Mammary epithelial cell (primary cell): ENCODE data around the gene PIK3IP1.

Source experiments
- EZH2 ChIP-seq: IDR thresholded peaks from 2 replicates; pipeline ENCODE4 v1.6.1; 2012; ENCODE audit warnings: low read length, inconsistent platforms, borderline replicate concordance
- TF ChIP-seq, protein P1 (sequence below), 2 donors: IDR thresholded peaks in 1 of 2; conservative IDR thresholded peaks in 1 of 2; 2 replicates each; pipeline ENCODE4 v1.5.1; 2011 to 2012; ENCODE audit warnings: inconsistent platforms in 2 of 2, low read length in 2 of 2, mild to moderate bottlenecking in 2 of 2, control low read depth in 1 of 2, low read depth in 1 of 2; ENCODE audit not compliant: insufficient read depth in 1 of 2; ENCODE audit errors: extremely low read depth in 1 of 2

DNA sequence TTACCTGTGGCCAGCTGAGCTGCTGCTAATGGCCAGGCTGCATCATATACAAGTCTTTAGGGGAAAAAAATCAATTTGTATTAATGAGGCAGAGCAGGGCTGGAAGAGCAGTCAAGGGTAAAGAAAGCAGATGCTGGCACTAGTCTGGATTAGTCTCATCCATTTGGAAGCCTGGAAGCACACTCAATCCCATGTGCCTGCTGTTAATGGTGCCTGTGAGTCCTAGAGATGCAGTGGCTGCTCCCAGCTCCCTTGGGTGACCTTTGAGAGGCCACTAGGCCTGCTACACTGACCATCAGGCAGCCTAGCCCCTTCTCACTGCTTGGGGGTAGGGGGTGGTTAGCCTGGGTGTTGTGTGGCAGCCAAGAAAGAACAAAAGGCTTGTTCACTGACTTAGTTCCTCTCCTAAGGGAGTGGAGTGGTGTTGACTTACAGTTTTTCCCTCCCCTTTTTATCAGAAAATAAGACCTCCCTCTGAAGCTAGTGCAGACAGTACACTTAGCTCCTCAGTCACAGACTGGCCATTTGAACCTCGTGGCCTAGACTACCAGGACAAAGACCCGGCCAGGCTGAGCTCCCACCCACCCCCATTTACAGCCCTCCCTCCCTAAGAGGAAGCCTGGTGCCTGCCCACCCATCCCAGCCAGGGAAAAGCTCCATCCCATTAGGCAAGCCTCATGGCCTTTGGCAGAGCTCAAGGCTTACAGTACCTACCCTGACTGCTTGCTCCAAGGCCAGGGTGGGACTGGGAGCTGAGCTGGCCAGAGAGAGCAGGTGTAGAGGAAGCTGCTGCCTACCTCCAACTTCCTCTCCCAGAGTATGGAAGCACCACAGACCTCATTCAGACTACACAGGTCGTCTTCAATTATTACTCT lies 7.8 kb downstream of the PIK3IP1 start:
- TF ChIP-seq, protein P1, sequence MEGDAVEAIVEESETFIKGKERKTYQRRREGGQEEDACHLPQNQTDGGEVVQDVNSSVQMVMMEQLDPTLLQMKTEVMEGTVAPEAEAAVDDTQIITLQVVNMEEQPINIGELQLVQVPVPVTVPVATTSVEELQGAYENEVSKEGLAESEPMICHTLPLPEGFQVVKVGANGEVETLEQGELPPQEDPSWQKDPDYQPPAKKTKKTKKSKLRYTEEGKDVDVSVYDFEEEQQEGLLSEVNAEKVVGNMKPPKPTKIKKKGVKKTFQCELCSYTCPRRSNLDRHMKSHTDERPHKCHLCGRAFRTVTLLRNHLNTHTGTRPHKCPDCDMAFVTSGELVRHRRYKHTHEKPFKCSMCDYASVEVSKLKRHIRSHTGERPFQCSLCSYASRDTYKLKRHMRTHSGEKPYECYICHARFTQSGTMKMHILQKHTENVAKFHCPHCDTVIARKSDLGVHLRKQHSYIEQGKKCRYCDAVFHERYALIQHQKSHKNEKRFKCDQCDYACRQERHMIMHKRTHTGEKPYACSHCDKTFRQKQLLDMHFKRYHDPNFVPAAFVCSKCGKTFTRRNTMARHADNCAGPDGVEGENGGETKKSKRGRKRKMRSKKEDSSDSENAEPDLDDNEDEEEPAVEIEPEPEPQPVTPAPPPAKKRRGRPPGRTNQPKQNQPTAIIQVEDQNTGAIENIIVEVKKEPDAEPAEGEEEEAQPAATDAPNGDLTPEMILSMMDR (conservative IDR thresholded peaks at IDR 0.05 in 1 of 2, IDR thresholded peaks at IDR 0.05 in 1 of 2; ENCODE audit: extremely low read depth in 1 of 2, insufficient read depth in 1 of 2, low read depth in 1 of 2, low read length in 2 of 2) = no peak
- TF ChIP-seq EZH2 = no peak
